HG03039 (cell line): ENCODE data around the gene SLC4A8.

Experiments used
- ATAC-seq: cut with Tn5 transposase; IDR thresholded peaks from one replicate; pipeline ENCODE4 v1.9.1; 2021; ENCODE audit warnings: mild to moderate bottlenecking, moderate library complexity; ENCODE audit not compliant: unreplicated experiment

SLC4A8 gene

DNA sequence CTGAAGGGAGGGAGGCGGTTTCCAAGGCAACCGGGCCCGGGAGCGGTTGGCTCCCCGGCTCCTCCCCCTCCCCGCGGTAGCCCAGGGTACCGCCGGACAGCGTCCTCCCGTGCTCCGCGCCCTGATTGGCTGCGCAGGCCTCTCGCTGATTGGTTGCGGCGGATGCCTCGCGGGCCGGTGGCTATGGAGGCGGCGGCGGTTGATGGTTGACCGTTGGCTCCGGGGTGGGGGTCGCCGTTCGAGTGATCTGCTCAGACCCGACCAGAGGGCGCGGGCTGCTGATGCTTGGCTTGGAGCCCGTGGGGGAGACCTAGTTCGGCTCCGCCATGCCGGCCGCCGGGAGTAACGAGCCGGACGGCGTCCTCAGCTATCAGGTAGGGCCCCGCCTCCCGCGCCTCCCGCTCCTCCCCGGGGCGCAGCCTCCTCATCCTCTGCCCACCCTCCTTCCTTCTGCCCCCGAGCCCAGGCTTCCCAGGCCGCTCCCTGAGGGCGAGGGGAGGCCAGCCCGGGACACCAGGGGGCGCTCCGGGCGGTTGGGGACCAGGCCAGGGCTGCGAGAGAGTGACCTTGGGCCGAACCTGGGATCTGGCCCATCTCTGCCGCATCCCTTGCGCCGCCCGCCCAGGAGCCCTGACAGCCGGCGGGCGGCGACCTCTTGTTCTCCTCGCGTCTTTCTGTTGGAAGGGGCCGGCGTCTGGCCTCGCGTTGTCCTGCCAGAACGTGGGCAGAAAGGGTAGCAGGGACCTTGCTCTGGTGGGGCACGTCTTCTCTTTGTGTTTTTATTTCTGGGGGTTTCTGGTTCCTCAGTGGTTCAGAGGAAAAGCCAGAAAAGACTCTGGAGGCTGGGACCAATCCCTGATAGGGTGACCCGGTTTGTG, at the start of gene SLC4A8:
TSS of gene SLC4A8 (plus strand) at position 170 of the 878 bp plus-strand sequence. CDS start at position 327, 157 bp downstream.
- ATAC-seq = peak; percentile 63

DNA sequence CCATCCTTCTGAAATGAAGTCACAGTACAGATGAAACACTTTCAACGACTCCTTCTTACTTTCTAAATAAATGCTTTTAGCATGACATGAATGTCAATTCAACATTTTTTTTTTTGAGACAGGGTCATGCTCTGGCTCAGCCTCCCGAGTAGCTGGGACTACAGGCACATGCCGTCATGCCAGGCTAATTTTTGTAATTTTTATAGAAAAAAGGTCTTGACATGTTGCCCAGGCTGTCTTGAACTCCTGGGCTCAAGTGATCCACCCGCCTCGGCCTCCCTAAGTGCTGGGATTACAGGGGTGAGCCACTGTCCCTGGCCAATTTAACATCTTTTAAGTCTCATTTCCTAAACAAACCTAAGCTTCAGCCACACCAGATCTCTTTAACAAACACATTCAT, 49.8 kb upstream of the SLC4A8 start:
- ATAC-seq = no peak

DNA sequence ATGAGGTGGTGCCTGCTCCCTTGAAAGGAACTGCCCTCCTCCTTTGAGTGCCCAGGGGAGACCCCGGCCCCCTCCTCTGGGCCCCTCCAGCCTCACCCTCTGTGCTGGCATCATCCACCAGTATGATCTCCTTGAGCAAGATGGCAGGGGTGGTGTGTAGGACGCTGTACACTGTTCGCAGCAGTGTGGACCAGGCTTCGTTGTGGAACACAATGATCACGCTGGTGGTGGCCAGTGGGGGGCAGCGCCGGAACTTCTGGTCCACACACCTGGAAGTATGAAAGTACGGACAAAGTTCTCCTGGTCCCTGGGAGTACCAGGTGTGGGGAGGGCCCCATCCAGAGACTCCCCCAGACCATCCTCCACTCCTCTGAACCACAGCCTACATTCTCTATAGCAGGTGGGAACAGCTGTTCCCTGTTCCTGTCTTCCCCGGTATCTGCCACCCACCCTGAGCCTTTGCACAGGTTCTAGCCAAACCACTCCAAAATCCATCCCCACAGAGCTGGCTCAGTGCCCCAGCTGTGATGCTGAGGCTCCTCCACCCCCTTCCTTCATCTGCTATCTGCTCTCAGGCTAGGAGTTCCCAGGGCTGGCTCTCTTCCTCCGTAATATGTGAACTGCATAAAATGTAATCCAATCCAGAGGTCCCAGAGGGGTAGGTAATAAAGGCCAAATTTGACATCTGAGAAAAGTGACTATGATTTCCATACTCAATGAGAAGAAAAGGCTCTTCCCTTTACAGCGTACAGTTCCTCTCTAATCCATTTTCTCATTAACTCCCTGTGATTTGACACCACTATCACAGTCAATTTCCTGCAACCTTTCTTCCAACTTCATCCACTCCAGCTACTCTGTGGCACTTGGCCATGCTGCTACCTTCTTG, 47.3 kb upstream of the SLC4A8 start:
- no peak for ATAC-seq

DNA sequence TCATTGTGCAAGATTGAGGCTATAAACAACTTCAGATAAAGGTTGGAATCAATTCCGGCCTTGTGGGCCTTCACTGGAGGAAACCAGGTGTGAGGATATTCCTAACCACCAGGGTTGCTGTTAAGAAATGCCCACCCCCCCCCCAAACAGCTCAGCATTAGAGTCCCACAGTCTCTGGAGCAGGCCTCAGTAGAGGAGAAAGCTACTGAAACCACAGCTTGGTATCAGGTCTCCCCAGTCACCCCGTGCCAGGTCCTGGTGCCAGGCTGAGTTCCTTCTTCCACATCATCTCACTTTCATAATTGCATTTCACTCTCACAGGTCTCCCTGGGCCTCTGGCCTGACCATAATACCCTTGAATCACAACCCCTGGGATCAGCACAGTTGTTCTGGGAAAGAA, 45.9 kb upstream of the SLC4A8 start:
- ATAC-seq = no peak

DNA sequence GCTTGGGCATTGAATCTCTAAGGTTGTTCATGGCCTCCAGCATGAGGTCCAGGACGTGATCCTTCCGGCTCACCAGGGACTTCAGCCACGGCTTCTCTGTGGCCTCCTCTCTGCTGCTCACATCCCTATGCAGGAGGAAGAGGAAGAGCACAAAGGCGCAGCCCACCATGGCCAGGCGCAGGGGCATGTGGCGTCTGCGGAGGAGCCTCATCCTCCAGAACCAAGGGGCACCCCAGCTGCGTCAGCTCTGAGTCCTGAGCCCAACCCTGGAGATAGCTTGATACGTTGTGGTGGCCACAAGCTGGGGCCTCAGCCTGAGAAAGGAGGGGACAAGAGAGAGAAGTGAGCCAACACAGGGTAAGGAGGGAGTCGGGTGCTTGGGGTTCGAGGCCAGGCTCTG, 45.1 kb upstream of the SLC4A8 start:
- no peak for ATAC-seq

DNA sequence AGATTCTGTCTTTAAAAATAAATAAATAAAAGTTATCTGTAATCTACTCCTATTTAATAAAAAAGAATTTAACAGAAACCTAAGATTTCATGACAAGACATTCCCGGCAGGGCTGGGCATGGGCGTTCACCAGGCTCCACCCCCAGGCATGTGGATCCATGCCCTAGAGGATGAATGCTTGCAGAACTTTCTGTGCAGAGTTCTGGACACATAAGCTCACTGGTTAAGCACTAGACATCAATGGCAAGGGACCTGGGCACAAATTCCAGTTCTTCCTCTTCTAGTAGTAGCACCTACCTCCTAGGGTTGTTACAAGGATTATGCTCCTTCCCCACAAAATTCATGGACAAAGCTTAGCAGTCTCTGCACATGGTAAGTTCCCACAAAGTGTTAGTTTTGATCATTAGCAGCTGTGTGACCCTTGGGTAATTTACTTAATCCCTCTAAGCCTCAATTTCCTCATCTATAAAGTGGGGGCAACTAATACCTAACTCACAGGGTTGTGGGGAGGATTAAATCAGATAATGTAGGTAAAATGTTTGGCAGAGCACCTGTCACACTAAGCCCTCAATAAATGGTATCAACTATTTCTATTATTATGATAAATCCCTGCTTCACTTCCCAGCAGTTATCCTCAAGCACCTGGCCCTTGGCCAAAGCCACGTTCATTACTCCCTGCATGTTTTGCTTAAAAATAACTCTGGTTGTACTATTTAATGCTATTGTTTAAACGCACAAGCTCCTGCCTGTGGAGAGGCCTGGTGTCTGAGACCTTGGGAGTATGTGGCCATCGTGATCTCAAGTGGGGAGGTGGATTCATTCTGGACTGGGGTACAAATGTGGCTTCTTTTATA, 43.2 kb upstream of the SLC4A8 start:
- no peak for ATAC-seq

DNA sequence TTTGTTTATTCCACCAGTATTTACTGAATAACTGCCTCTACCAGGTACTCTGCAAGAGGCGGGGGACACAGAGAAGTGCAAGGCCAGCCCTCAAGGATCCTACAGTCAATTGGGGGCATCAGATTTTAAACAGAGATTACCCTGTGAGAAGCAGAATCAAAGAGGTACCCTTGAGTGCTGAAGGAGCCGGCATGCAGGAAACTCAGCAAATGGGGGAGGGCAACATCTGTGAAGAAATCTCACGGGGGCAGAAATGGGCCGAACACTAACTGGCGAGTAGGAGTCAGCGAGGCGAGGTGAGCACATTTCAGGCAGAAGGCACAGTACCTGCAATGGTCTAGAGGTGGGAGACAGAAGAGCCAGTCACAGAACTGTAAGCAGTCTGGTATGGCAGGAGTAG, 42.5 kb upstream of the SLC4A8 start:
- no peak for ATAC-seq

DNA sequence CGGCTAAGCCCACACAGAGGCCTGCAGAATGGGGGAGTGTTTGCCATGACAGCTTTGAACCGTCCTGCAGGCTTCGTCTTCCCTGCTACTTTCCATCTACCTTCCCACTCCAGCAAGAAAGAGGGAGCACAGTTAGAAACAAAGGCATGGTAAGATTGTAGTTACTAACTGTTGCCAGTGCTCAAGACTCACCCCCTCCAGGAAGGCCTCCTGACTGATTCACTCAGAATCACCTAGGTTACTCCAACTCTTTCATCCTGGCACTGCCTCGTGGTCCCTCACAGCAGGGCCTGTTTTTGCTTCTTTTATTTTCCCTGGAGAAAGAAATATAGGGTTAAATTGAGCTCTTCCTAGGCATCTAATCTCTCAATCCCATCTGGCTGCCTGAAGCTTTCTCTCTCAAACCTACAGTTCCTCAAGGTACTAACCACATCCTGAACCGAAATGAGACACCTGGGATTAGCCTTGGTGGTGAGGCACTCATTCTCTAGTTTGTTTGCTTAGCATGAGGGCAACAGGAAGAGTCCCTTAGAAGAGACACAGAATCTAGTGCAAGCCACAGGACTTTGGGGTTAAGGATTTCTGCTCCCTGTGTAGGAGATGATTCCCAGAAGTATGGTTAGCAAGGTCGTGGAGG, 41.2 kb upstream of the SLC4A8 start:
- no peak for ATAC-seq

DNA sequence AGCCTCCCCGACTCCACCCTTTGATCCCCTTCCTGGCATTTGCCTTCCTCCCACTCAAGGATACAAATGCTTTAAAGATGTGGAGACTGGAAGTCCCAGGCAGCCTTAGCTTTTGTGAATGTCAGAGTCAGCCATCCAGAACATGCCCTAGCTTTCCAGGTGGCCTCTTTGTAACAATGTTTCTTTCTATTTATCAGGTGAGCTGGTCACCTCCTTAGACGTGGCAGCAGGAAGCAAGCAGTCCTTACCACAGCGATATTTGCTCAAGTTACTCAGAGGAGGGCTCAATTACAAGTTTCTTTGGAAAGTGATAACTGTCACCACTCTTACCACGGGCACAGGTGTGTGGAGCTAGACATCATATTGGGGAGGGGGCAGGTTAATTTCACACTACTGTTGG, 38.3 kb upstream of the SLC4A8 start:
- ATAC-seq = no peak

DNA sequence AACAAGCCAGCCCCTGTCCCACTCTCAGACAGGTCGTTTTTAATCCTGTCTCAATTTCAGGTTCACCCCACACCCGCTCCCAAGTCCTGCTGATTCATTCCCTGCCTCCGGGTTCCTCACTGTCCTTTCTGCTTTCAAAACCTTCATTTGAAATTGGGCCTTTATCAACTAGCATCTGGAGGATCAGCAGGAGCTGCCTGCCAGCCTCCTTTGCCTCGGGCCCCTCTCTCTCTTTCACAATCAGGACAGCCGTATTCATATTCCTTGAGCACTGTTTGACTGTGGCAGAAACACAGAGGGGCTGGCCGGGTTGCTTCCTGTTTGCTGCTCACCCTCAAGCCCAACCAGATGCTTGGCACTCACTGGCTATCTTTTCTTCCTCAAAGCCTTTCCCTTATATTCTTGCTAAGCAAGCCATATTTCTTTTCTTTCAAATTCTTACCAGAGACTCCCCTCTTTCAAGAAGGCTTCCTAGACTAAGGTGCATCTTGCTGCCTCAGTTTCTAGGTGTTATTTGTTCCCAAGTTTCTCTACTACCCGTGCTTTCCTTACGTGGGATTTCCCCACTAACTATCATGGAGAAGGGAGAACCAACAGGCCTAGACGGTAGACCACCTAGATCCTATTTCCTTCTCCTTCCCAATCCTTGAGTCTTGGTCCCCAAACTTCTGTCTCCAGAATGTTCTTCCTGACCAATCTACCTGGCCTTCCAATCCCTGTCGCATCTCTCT, 36.4 kb upstream of the SLC4A8 start:
- no peak for ATAC-seq

DNA sequence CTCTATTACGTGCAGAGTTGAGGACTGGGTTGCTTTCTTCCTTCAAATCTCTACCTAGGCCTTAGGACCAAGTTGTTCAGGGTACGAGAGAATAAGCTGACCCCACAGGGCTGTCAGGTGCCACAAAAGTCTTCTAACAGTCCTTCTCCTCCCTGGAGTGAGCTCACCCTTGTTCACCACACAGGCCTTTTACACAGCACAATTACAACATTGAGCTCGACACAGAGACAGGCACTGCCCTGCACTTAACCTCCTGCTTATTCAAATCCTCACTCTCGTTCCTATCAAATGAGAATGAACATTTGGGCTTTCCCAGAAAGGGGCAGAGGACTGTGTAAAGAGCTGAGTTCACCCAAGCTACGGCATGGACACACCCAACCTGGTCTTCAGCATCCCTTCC, 35.8 kb upstream of the SLC4A8 start:
- no peak for ATAC-seq

DNA sequence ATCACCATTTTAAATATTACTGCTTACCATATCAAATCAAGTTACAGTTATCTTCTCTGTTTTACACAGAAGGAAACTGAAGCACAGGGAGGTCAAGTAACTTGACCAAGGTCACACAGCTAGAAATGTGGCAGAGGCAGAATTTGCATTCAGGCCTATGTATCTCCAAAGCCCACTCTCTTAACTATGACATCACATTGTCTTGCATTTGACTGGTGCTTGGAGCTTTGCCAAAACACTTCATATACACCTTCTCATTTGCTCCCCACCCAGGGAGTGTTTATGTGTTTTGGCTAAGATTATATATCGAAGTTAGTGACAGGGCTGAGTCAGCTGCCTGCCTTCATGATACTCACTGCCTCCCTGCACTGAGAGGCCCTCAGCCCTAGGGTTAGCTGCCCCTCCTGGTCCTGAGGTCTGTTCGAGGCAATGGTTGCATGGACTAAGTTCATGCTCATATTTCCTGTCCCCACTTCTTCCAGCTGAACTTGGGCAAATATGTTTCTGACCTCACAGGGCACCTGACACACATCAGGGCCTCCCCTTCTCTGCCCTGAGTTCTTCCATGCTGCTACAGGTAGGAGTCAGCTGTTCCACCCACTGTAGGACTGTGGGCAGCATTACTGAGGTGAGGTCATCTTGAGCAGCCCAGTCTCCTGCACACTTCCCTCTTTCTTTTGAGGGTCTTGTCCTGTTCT, 35.2 kb upstream of the SLC4A8 start:
- ATAC-seq = no peak

DNA sequence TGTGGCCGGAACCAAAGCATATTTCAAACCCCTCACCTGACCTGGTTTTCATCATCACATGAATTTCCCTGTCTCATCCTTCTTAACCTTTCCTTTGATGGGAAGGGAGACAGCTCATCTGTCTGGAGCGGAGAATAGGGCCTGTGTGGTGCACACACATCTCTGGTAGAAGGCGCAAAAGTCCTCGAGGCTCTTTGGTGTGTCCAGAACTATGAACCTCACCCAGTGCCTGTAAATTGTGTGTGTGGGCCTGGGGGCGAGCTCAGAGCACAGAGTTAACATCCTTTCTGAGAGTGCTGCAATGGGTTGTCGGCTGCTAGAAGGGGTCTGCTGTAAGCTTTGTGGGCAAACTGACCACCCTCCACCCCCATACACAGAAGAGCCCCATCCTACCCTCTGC, 34.2 kb upstream of the SLC4A8 start:
- no peak for ATAC-seq

DNA sequence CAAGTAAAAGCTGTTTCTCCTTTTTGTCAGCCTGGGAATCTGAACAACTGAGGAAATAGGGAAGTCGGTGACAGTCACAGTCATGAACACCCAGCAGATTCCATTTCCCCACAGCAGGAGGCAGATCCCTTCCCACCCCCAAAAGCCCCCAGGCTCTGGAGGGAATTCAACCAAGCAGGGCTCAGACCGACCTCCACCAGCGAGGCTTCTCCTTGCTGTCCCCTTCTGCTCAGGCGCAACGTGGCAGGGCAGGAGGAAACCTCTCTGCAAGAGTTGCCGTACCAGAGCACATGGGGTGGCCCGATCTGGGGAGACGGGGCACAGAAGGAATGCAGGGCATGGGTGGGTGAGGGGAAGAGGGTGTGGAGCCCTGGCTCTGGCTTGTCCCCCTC, 33.7 kb upstream of the SLC4A8 start:
- no peak for ATAC-seq

DNA sequence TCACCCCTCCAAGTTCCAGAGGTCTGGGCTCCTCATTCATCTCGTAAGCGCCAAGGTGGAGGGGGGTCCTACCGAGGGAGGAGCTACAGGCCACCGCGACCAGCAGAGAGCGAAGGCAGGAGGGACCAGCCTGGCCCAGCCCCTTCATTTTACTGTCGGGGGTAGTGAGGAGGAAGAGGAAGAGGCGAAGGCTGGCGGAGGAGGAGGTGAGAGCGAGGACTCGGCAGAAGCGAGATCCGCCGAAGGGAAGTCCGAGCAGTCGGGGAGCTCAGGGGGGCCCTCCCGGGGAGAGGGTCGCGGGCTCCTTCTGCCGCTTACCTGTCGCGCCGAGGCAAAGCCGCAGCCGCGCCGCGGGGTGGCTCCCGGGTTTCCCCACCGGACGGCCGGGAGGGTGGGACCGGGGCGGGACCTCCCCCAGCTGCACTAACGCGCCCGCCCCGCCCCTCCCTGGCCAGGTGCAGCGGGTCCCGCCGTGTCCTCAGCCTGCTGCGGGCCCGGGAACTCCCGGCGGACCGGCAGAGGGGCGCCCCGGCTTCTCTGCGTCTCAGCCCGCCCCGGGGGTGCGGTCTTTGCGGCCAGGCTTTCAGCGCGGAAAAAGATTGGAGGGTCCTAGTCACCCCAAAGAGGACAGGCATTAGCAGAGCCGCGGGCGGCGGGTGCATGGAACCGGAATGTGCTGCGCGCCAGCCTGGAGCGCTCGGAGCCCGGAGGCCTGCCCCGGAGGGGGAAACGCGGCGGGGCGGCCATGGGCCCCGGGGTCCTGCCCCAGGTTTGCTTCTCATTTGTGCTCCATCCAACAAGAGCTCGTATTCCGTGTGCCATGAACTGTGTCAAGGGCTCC, 33.1 kb upstream of the SLC4A8 start, which contains the start of gene GALNT6:
TSS of gene GALNT6 (minus strand) at position 124 of the 841 bp plus-strand sequence. CDS start 11,625 bp downstream, outside the sequence.
- peak; percentile 40 for ATAC-seq

DNA sequence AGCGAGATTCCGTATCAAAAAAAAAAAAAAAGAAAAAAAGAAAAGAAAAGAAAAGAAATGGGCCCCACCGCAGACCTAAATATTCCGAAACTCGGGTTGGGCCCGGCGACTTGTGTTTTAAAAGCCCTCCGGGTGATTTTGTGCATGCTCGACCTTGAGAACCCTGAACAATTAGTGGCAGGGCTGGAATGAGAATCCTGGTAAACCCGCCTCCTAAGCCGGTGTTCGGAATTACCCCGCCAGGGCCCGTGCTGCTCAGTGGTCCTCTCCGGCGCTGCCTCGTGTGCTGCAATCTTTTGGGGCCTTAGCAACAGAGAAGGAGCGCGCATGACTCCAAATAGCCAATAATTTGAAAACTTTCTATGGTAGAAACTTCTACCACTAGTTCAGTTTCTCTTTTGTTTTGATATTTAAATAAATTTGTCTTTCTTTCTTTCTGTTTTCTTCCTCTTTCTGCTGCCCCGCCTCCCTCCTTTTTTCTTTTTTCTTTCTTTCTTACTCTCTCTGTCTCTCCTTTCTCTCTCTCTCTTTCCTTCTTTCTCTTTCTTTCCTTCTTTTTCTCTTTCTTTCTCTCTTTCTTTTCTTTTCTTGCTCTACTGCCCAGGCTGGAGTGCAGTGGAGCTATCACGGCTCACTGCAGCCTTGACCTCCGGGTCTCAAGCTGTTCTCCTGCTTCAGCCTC, 31.9 kb upstream of the SLC4A8 start:
- ATAC-seq = no peak

DNA sequence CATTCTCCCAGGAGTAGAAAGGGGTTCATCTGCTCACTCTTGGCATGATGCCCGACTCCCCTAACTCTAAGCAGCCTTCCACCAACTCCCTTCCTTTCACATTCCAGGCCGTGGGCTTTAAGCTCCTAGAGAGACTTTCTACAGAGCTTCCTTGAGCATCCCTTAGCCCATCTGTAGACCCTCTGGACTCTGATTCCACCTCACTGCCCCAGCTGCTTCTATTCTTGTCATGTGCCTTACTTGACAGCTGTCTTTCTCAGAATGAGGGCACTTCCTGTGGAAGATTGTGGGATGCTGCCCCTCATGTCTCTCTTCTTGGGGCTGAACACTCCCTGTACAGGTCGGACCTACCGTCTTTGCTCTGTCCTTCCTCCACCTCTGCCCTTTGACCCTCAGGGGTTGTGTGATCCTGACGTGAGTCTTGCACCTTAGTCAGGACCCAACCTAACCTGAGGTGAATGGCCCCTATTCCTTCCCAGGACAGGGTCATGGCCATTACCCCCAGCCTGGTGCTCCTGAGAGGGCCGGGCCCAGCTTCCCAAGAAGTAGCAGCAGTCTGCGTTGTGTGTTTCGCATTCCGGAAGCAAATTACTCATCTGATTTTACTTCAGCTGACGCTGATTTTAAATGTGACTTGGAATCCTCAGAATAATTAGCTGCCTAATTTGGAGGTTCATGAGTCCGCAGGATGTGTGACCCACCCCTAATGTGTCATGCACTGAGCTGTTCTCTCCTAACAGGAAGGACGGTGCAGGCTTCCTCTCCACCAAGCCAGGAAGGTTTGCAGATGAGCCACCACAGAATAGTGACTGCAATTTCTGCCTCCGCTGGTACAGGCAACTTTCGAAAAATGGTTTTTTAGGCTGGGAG, 30.7 kb upstream of the SLC4A8 start:
- ATAC-seq = no peak
